RWPE1 (cell line): ENCODE results near the gene VCPKMT.
"Not testable (repeated sequence)": the region's sequence is repeated elsewhere in the genome, so short reads cannot be mapped to it uniquely, and the experiment has no call there.

ENCODE experiments used
- CTCF ChIA-PET: fragments of 350-600 bp; sonication (Branson Sonifier 250); formaldehyde crosslinking; extraction: SDS; loops from one replicate; lab custom pipeline; 2021; lab: Yijun Ruan, JAX
- POLR2A ChIA-PET: fragments of 400-600 bp; formaldehyde crosslinking; extraction: SDS; loops from one replicate; lab custom pipeline; 2020; ENCODE audit warnings: antibody characterized with exemption; ENCODE audit not compliant: low non-redundant PET; lab: Yijun Ruan, JAX
- DNase-seq: peaks from one replicate; pipeline ENCODE4 v3.0.0; 2012; ENCODE audit warnings: low spot score
- H3K27ac ChIP-seq: fragments of 450-650 bp; 2 replicates; pipeline ENCODE4 v1.5.1; 2017
- TF ChIP-seq, protein P1 (sequence below): fragments of 450-650 bp; conservative IDR thresholded peaks from 2 replicates; pipeline ENCODE4 v1.5.1; 2017; ENCODE audit warnings: low read depth, mild to moderate bottlenecking

The VCPKMT gene

DNA sequence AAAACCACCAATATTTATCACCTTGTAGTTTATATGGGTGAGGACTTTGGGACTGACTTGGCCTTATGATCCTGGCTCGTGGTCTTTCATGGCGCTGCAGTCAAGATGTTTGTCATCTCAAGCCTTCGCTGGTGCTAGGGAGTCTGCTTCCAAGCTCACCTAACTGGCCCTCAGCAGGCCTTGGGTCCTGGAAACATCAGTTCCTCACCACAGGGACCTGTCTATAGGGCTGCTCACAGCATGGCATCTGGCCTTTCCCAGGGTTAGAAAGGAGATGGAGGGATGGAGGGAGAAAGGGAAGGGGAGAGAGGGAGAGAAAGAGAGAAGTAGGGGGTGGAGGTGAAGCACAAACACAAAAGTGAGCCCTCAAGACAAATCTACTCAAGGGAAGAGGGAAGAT lies 31.7 kb downstream of the VCPKMT start:
- TF ChIP-seq, protein P1, sequence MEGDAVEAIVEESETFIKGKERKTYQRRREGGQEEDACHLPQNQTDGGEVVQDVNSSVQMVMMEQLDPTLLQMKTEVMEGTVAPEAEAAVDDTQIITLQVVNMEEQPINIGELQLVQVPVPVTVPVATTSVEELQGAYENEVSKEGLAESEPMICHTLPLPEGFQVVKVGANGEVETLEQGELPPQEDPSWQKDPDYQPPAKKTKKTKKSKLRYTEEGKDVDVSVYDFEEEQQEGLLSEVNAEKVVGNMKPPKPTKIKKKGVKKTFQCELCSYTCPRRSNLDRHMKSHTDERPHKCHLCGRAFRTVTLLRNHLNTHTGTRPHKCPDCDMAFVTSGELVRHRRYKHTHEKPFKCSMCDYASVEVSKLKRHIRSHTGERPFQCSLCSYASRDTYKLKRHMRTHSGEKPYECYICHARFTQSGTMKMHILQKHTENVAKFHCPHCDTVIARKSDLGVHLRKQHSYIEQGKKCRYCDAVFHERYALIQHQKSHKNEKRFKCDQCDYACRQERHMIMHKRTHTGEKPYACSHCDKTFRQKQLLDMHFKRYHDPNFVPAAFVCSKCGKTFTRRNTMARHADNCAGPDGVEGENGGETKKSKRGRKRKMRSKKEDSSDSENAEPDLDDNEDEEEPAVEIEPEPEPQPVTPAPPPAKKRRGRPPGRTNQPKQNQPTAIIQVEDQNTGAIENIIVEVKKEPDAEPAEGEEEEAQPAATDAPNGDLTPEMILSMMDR, result no peak
- no peak for DNase-seq
- no peak overlapping the region for H3K27ac ChIP-seq
- CTCF ChIA-PET, result interaction anchor here (2.1 kb wide), 1 partner anchor 222 kb away, joined by 7 read pairs; no protein-coding TSS in a partner anchor
- POLR2A ChIA-PET, result no interaction called here

DNA sequence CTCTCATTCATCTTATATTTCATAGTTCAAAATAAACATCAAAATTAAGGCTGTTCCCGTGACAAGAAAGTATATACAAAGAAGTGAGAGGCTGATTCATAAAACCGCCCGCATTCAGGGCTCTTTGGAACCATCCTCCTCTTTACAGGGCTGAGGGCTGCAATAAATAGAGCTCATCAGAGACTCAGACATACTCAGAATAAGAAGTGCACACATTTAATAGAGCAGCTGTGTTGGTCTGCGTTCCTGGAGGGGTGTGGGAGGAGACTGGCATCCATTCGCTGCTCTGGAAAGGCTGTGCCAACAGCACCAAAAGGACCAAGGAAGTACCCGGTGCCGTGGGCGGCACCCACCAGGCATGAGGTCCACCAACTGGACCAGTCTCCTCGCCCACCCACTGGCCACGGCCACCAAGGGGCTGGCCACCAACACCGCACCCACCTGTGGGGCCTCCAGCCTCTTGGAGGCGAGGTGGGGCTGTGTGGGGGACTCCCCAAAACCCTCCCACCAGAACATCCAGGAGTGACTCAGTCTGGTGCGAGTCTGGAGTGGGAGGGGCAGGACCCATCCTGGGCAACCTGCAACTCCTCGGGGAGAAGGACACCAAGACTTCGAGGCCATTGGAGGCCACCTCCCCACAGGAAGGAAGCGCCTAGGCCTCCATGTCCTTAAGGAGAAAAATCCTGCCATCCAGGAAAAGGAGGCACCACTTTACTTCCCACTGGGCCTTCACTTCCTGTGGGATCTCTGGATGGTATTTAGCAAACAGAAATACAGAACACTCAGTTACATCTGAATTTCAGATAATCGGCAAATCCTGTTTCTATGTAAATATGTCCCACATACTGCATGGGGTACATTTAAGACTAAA lies 32.7 kb downstream of the VCPKMT start:
- POLR2A ChIA-PET, result no interaction called here

DNA sequence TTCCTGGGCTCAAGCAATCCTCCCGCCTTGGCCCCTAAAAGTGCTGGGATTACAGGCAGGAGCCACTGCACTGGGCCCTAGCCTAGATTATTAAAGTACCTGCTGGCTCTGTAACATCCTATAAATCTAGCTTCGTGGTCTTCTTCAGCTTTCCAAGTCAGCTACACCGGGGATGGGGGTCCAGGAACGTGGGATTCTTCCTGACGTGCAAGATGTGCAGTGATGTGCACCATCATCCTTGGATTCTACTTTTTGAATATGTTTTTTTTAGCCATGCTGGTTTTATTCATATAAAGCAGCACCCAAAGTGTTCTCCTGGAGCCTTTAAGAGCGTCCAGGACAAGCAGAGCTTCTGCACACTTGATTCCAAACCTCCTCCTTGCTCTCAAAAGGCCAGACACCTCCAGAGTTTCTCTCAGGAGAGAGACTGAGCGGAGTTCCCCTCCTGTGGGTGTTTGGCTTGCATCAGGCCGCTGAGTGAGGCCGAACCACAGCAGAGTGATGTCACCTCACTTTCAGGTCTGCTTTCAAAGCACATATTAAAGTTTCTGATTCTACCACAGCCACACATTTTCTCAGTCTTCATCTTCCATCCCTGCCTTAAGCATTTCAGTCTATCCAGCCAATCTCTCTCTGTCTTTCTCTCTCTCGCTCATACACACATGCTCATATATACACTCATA lies 33.4 kb downstream of the VCPKMT start:
- CTCF ChIA-PET, result interaction anchor here (0.6 kb wide), 1 partner anchor 42 kb away, joined by 3 read pairs; no protein-coding TSS in a partner anchor
- no peak for DNase-seq
- peak overlapping the region; percentile 77 for H3K27ac ChIP-seq
- POLR2A ChIA-PET, result interaction anchor here (0.6 kb wide), 1 partner anchor 74 kb away, joined by 8 read pairs; no protein-coding TSS in a partner anchor
- TF ChIP-seq, protein P1, result no peak

More for the DNA sequence above, 32.7 kb downstream of the VCPKMT start:
- CTCF ChIA-PET, result interaction anchor here (2.1 kb wide), 1 partner anchor 221 kb away, joined by 7 read pairs; no protein-coding TSS in a partner anchor
- TF ChIP-seq, protein P1, result no peak
- DNase-seq, result no peak
- H3K27ac ChIP-seq, result peak overlapping the region; percentile 9; the same call in 1 of the 2 replicates

DNA sequence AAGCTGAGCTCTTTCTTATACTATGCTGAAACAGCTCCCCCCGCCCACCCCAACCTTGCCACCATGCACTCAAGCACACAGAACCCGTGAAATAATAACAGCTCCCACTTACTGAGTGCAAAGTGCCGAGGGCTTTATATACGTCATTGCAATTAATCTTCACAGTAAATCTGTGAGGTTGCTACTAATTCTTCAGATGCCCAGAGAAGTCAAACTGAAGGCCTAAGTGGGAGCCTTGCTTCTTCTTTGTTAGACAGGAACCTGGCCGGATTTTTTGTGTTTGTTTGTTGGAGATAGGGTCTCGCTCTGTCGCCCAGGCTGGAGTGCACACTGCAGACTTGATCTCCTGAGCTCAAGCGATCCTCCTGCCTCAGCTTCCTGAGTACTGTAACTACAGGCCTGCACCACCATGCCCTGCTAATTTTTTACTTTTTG lies 34.0 kb downstream of the VCPKMT start:
- TF ChIP-seq, protein P1, result no peak
- DNase-seq, result no peak
- ChIA-PET POLR2A (interaction anchor here (0.6 kb wide), 2 partner anchors 15 to 73 kb away, joined by 3 to 8 read pairs; no protein-coding TSS in a partner anchor), CTCF (no interaction called here)
- peak overlapping the region; percentile 77 for H3K27ac ChIP-seq

DNA sequence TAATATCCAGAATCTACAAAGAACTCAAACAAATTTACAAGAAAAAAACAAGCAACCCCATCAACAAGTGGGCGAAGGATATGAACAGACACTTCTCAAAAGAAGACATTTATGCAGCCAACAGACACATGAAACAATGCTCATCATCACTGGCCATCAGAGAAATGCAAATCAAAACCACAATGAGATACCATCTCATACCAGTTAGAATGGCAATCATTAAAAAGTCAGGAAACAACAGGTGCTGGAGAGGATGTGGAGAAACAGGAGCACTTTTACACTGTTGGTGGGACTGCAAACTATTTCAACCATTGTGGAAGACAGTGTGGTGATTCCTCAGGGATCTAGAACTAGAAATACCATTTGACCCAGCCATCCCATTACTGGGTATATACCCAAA lies 37.3 kb downstream of the VCPKMT start:
- H3K27ac ChIP-seq, CTCF ChIA-PET, DNase-seq, POLR2A ChIA-PET: not testable (repeated sequence)

DNA sequence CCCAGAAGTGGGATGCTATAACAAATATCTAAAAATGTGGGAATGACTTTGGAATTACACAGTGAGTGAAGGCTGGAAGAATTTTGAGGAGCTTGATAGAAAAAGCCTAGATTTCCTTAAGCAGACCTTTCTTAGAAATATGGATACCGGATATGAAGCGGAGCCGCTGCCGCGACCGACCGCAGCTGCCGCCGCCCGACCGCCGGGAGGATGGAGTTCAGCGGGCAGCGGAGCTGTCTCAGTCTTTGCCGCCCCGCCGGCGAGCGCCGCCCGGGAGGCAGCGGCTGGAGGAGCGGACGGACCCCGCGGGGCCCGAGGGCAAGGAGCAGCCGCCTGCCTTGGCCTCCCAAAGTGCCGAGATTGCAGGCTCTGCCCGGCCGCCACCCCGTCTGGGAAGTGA lies 42.7 kb downstream of the VCPKMT start:
- H3K27ac ChIP-seq, POLR2A ChIA-PET, DNase-seq, CTCF ChIA-PET: not testable (repeated sequence)

DNA sequence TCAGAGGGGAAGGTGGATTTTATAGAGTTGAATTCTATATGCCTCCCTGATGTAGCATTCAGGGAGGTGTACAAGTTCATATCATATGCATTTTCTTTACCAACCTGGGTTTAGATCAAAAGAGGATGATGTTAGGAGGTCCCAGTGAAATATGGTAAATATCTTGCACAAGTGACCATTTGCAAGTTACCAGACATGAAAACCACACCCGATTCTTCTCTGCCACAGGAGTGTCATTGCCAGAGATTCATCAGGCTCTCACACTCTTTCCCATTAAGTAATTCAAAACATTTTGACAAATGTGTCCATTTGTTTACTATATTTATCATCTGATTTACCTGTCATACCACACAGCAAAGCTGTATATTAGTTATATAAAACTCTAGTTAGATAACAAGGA lies 44.0 kb downstream of the VCPKMT start:
- ChIA-PET CTCF (no interaction called here), POLR2A (no interaction called here)
- no peak for DNase-seq
- TF ChIP-seq, protein P1, result no peak
- no peak overlapping the region for H3K27ac ChIP-seq
